GM13976 (cell line): ENCODE measurements around the gene MTFMT.

Experiments used
- DNase-seq: peaks from one replicate; pipeline ENCODE4 v3.0.0; 2012; ENCODE audit warnings: low spot score
- in situ Hi-C: fragments of 300-500 bp; cut with MboI; formaldehyde crosslinking; loops from one replicate; pipeline ENCODE4 v1.12.0; 2022; ENCODE audit warnings: low sequenced_read_pairs, mixed read lengths, inconsistent platforms; ENCODE audit not compliant: unreplicated experiment
- TF ChIP-seq, protein P1 (sequence below): IDR thresholded peaks from 2 replicates; pipeline ENCODE4 v1.5.1; 2012; ENCODE audit warnings: borderline replicate concordance, mild to moderate bottlenecking; ENCODE audit not compliant: insufficient read depth; ENCODE audit errors: extremely low read depth, missing control alignments, control extremely low read depth

Gene MTFMT

DNA sequence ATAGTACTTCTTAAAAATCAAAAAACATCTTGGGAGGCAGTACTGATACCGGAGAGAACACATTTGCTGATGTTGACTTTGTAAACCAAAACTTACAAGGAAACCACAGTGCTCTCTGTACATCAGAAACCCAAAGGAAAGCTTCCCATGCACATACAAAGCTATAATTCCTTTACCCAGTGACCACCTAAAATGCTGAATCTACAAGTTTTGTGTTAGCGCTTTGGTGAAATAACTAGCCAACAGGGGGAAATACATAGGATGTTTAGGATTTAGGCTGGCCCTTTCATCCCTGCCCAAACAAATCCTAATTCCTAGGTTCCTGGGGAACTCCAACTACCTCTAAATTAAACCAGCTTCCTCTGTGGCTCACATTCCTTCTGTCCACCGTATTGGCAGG, 24.4 kb downstream of the MTFMT start:
- in situ Hi-C loops, result no loop called here
- no peak for DNase-seq
- TF ChIP-seq, protein P1, sequence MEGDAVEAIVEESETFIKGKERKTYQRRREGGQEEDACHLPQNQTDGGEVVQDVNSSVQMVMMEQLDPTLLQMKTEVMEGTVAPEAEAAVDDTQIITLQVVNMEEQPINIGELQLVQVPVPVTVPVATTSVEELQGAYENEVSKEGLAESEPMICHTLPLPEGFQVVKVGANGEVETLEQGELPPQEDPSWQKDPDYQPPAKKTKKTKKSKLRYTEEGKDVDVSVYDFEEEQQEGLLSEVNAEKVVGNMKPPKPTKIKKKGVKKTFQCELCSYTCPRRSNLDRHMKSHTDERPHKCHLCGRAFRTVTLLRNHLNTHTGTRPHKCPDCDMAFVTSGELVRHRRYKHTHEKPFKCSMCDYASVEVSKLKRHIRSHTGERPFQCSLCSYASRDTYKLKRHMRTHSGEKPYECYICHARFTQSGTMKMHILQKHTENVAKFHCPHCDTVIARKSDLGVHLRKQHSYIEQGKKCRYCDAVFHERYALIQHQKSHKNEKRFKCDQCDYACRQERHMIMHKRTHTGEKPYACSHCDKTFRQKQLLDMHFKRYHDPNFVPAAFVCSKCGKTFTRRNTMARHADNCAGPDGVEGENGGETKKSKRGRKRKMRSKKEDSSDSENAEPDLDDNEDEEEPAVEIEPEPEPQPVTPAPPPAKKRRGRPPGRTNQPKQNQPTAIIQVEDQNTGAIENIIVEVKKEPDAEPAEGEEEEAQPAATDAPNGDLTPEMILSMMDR, result no peak

DNA sequence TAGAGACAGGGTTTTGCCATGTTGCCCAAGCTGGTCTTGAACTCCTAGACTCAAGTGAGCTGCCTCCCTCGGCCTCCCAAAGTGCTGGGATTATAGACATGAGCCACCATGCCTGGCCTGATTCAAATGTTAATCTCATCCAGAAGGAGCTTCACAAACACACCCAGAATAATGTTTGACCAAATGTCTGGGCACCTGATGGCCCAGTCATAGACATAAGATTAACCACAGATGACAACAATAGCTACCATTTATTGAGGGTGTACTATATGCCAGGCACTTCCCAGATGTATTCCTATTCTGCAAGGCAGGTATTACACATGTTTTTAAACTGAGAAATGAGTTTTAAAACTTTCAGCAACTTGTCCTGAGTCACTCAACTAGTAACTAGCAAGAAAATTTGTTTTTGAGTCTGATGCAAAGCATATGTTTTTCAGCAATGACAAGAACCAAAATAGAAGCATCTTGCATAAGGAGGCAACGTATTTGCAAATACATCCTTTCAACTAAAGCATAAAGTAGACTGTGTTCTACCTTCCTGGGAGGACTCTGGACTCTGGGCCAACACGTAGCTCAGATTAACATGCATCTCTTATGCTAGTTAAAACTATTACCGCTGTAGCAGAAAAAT, 31.6 kb downstream of the MTFMT start:
- TF ChIP-seq, protein P1, result no peak
- no peak for DNase-seq
- in situ Hi-C loops, result no loop called here

DNA sequence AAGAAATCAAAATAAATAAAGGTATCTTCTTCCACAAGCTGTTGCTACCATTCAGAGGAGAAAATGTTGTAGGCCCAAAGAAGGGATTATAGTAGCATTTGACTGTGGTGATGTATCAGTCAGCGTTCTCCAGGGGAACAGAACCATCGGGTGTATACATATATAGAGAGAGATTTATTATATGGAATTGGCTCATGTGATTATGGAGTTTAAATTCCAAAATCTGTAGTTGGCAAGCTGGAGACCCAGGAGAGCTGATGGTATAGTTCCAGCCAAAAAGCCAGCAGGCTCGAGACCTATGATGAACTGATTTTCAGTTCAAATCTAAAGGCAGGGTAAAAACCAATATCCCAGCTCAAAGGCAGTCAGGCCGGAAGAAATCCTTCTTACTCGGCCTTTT, 32.4 kb downstream of the MTFMT start:
- DNase-seq, result no peak
- TF ChIP-seq, protein P1, result no peak
- in situ Hi-C loops, result no loop called here

DNA sequence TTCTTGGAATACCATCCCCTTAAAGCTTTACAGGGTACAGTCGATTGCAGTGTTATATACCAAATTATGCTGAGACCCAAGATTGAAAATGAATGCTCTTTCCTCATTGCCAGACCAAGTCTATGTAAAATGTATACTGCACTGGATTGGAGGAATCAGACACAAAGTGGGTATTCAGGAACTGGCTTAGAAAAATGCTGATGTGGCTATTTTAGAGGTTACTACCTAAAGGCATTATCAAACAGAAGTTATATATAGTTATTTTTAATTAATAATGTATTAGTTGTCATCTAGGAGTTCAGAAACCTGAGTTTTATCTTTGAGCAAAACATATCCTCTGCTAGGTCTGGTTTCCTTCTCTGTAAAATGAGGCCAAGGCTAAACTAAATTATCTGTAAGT, 36.1 kb downstream of the MTFMT start:
- in situ Hi-C loops, result no loop called here
- no peak for DNase-seq
- TF ChIP-seq, protein P1, result no peak

DNA sequence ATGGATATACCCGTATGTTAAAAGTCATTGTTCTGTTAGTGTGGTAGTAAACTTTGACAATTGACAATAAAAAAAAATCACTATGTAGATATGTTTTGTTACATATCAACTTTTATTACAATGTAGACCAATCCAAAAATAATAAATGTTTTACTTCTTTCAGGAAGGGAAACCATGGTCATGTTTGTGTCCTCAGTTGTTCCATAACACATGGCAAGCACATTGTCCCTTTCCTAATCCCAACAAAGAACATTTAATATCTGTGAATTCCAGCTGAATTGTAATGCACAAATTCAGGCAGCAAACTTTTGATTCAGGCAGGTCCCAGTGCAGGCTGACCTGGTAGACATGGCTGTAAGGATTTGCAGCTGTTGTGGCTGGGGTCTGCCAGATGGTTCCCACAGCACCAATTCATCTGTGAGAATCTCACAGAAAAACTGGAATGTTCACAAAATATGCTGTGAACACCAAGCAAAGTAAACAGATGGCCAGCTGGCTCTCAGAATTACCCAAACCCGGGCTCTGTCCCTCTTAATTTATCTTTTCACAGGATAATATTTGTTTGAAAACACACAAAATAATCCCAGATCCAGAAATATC, 37.8 kb downstream of the MTFMT start:
- DNase-seq, result no peak
- in situ Hi-C loops, result no loop called here
- TF ChIP-seq, protein P1, result no peak

DNA sequence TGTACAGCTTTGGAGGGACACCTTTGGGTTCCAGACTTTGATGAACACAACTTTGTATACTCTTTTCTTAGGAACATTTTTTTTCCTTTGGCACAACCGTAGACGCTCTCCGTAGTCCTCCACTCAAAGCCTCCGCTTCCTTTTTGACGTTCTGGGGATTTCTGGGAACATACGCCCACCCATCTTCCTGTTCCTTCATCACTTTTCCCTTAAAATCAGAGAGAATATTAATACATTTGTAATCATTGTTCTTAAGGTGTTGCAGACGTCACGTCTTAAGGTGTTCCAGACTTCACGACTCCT, 39.3 kb downstream of the MTFMT start:
- in situ Hi-C loops, result no loop called here
- no peak for DNase-seq
- TF ChIP-seq, protein P1, result no peak
